HG03135 (cell line): ENCODE data around the gene DAP.
"Not testable (repeated sequence)": the region's sequence is repeated elsewhere in the genome, so short reads cannot be mapped to it uniquely, and the experiment has no call there.

ENCODE experiments used
- ATAC-seq: cut with Tn5 transposase; IDR thresholded peaks from one replicate; pipeline ENCODE4 v1.9.1; 2021; ENCODE audit warnings: mild to moderate bottlenecking, moderate library complexity; ENCODE audit not compliant: unreplicated experiment

The DAP gene, protein sequence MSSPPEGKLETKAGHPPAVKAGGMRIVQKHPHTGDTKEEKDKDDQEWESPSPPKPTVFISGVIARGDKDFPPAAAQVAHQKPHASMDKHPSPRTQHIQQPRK

DNA sequence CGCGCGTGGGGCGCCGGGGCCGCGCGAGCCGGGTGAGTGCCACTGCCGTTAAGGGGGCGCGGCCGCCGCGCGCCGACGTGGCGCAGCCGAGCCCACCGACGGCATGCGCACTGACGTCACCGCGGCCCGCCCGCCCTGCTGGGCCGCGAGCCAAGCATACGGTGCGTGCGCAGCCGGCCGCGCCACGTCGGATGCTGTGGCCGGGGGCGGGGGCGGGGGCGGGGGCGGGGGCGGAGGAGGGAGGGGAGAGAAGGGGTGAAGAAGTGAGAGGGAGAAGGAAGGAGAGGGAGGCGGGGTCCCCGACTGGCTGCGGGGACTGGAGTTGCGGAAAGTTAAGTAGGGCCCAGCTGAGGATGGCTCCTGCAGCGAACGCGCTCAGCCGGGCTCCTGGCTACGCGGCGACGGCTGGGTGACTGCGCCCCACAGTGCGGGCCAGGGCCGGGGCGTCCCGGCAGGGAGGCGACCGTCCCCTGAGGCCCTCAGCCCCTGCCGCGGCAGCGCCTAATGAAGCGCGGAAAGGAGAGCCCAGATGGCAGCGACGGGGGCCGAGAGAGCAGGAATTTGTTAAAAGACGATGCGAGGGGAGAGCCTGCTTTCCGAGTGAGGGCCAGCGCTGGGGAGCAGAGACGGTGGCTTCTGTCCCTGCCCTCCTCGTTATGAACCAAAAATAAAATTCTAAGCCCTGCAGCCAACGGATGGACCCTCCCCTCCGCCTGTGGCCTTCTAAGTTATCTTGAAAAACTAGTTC is at the start of gene DAP:
DAP (minus strand) TSS at position 50 of the 748 bp plus-strand sequence. CDS start 166 bp downstream, outside the sequence.
- ATAC-seq, result peak; percentile 76

DNA sequence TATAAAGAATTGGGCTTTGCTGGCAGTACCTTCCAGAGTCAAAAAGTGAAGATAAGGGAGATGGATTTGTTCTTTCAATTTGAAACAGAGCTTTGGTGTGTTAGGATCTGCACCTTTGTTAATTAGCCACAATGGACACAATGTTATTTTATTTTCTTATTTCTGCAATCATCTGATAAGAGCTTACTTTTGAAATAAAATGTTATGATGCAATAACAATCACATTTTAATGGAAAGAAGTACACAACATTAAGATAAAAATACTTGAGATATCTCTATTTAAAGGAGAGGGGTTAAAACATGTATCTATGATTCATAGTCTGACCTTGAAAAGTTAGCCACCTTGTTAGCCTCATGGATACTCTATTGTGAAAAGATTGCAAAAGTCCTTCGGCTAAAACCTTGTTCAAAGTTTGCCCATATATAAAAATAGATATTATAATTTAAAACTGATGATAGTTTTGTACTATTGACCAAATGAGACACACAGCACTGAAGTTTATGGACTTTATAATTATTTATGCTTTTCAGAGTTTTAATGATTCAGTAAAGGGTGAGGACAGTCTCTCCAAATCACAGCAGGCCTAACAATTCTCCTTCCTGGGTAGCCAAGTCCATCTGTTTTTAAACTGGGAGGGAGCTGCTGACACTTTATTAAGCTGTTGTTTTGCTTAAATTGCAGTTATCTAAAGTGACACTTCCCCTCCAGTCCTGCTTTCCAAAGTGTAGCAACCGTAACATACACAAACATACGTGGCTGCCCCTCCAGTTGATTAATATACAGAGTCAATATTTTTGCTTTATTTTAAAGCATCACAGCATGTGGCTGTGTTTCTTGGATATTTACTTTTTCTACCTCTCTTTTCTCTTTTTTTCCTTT is 47.6 kb upstream of the DAP start:
- no peak for ATAC-seq

DNA sequence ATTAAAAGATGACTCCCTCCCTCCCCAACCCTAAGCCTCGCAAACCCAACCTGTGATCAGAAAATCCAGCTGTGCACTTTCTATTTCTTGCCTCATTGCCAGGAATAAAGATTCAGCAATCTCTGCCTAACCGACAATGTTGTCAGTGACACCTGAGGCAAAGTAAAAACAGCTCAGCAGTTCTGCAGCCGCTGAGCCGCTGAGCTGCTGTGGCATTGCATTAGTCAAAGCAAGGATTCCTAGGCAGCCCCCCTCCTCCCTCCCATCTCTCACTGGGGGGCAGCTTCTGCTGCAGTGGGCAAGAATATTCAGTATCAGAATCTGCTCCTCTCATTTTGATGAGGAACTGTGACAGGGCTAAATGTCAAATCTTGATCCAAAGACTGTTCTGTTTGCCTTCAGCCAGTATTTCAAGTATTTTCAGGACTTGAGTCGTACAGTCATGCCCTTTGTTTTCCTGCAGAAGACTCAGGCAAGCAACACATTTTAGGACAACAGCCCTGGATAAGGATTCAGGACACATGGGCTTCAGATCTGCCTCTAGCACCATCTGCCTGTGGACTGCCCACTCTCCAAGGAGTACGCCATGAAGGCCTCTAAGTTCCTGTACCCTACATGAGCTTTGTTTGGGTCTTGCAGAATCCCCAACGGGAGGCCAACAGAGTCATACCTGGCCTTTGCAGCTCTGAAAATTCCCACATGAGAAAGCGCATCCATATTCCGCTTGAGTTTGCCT is 41.1 kb upstream of the DAP start:
- no peak for ATAC-seq

DNA sequence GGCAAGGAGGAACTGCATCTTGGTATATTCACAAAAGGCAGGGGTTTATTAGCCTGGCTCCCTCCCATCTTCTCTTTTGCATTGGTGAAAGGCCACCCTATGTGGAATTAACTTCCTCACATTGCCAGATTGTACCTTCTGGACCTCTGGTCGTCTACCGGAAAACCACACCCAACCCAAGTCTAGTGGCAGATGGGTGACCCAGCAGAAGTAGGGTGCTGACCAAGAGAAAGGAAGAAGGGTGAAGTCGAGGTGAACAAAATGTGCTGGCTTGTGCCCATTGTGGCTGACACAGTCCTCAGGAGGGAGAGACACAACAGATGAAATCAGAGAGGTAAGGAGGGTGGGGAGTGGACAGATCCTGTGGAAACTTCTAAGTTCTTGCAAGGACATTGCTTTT is 39.8 kb upstream of the DAP start:
- ATAC-seq, result no peak

DNA sequence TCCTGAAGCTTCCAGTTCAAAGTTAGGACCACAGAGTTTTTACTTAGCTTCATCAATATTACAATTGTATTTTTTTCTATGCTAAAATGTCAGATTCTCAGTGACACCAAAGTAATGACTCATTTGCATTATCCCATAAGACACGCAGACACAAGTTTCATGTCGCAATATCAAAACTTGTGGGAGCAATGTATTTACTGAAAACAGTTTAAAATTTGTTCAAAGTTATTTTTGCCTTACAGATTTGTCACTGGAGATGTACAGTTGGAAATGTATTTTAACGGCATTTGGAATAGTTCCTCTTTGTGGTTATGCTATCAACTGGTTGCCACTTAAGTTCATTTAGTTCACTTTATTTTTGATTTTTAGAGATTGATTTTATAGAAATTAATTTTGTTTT is 36.2 kb upstream of the DAP start:
- no peak for ATAC-seq

DNA sequence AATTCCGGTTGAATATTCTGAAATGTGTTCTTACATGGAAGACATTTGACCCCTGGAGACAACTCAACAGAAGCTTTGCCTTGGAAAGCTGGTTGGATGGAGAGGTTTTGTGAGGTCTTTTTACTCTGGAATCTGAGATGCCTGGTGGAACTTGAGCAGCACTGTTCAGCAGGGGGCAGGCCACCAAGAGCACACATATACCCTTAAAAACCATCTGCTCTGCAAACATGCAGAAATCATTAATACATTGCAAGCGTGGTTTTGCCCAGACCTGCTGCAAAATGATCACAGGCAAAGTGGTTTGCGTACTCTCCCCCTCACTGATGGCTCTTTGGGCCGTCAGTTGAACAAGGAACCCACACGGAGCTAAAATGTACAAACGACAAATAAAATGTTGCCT is 32.8 kb upstream of the DAP start:
- no peak for ATAC-seq

DNA sequence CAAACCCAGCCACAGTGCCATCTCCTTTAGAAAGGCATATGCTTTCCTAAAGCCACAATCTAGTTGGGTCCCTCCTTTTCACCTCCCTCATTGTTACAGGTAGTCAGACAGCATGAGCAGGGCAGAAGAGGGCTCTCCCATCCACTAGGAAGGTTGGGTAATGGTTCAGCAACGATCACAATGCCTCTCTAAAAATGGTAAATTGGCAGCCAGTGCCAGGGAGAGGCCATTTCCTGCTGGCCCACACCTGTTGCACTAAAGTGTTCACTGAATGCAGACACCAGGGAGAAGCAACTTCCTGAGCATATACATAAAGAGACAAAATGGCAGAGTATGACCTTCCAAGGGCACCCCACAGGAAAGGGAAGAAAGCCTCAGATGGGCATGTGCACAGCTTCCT is 31.3 kb upstream of the DAP start:
- ATAC-seq, result no peak

DNA sequence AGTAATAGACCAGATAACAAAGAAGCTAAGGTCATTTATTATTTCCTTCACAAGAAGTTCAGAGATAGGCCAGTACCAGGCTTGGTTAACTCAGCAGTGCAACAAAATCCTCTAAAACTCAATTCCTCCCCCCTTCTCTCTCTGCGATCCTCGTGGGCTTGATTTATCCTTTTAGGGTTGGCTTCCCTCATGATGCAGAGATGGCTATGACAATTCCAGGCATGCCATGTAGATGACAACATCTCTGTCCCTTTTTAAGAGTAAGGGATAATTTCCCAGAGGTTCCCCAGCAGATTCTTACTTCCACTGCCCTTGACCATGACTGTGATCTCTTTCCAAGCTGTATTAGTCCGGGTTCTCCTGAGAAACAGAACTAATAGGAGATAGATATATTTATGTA is 28.7 kb upstream of the DAP start:
- no peak for ATAC-seq

DNA sequence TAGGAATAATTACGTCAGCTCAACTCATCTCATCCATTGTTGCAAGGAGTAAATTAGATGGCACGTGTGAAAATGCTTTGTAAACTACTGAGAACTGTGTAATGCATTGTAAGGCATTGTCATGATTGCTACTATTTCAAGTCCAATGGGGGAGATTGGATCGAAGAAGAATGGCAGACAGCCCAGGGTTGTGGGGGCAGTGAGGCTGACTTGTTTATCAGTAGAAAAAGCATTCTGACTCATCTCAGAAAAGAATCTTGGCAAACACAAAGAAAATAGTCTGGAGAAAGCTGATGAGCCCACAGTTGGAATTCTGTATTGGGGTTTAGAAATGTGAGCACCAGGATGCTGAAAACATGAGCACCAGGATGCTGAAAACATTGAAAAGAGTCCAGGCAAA is 28.0 kb upstream of the DAP start:
- ATAC-seq, result no peak

DNA sequence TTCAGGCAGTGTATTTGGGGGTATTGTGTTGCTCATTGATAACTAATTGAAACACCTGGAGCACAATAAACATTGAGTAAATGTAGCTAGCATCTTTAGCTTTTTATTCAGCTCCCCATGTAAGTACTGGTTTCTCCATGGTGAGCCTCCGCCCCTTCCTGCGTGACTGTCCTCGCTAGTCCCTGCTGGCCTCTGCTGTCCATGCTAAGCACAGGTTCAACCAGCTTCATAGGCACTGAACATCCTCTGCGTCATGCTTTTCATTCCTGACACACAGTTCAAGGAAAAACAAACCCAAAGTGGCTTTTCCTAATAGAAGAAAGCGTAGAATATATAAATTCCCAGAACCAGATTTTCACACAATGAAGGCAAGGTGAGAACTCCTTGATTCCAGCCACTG is 27.3 kb upstream of the DAP start:
- no peak for ATAC-seq

DNA sequence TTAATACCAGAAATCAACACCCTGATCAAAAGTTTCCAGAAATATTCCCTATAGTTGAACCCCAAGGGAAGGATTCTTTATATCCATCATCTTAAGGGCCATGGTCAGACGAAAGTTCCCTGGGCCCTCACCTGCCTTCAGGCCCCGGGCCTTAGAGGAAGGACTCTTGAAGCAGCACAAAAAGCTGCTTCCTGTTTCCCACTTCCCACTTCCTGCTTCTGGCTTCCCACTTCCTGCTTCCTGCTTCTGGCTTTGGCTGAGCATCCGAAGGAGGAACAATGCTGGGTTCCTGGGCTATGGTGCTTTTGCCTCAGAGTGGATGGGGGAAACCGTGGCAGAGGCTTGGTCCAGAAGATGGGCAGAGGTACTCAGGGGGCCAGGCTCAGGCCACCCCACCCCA is 25.8 kb upstream of the DAP start:
- ATAC-seq, result no peak

DNA sequence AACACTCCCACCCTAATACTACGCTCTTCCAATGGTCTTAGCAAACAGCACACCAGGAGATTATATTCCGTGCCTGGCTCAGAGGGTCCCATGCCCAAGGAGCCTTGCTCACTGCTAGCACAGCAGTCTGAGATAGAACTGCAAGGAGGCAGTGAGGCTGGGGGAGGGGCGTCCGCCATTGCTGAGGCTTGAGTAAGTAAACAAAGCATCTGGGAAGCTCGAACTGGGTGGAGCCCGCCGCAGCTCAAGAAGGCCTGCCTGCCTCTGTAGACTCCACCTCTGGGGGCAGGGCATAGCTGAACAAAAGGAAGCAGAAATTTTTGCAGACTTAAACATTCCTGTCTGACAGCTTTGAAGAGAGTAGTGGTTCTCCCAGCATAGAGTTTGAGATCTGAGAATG is 19.2 kb upstream of the DAP start:
- ATAC-seq, result not testable (repeated sequence)

DNA sequence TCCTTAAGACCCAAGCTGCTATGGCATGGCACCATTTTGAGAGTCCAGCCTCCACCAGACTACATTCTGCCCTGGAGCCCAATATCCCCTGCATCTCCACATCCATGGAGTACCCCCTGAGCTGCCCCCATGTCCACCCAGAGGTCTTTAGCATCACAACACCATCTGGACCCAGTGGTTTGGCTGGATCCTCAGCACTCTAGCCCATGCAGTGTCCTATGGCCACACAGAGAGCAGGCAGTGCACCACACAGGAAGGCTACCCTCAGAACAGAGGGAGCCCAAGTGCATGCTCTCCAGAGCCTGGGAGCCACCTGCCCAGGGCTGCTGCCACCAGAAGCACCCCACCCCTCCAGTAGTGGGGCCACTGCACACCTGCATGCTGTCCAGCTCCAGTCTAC is 18.6 kb upstream of the DAP start:
- no peak for ATAC-seq

DNA sequence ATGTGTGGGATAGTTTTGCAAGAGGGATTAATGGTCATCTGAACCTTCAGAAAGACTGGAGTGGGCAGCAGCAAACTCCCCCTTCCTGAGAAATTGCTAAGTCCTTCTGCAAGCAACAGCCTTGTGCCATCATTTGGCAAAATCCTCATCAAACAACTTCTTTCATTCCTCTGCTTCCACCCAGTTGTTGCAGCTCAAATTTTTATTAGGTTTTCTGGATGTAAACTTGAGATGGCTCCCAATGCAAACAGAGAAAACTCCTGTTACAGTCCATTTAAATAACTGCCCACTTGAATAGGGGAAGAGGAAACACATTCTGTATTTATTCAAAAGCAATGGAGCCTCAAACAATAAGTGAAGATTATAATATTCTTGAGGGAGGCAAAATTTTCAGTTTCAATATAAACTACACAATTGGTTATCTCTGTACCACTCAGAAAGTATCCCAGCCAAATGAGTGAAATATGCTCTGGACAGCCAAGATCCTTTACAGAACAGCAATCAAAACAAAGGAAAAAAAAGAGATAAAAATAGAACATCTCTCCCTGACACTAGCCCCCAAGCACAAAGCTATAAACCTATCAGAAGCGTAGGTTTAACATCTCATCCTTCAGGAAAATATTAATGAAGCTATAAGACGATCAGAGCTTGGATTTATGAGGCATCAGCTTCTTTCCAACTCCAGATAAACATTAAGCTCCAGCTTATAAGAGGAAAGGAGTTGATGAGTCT is 17.3 kb upstream of the DAP start:
- ATAC-seq, result no peak

DNA sequence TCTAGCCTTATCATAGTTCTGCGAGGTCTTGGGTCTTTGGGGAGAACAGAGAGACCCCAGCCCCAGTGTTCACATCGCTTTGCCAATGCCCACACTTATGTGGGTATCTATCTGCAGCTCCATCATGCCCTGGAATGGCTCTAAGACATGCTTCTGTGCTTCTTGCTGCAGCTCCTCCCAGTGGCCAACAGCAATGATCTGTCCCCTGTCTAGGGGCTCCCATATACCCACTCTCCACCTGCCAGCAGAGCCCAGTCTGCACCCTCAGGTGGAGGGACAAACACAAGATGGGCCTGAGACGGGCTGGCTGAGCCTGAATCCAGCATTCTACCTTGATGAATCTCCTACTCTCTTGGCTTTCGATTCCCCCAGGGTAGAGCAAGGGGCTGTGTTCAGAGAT is 14.6 kb upstream of the DAP start:
- no peak for ATAC-seq

DNA sequence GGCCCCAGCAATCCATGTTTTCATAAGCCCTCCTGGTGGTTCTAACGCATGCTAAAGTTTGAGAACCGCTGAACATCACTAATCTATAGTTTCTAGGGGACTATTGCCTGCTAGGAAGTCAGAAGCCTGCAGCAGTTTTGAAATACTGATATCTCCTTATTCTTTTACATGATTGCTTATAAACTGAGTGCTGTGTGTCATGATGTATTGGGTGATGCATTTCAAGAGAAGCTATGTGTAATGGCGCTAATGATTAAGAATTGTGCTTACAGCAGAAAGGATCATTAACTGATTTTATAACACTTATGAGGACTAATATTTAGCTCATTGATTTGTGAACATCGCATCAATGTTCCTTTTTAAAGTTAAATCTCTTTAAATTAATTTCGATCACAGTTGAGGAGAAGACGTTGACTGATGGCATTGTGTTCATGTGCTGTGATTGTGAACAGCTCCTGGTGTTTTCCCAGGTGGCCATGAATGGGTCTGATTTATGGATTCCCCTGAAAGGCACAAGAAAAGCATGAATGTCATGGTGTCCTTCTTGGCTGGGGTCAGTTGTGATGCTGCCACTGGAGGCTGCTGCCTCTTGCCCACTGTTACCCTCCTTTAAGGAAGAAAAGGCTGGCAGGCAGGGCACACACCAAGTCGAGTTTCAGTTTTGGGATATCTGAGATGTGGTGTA is 12.0 kb upstream of the DAP start:
- ATAC-seq, result no peak

DNA sequence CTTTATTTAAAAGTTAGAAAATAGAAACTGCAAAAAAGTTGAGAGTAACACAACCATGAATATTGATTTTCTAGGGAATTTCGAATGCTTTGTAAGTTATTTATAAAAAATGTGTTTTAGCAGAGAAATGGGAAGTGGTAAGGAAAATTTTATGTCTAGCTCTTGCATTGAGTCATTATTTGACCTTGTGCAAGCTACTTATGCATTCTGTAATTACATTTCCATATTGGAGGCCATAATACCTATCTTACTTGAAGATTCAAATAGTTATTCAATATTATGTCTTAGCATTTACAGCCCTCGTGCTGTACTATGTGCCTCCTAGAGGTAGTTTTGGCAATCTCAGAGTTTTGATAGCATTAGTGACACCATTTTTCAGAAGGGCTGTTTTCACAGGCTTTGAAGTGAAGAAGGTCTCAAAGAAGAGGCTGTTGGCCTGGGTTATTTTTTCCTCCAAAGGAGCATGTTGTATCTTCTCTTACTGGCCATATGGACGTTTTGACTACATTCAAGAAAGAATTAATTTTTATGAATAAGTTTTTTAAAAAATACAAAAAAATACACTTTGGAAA is 7.4 kb upstream of the DAP start:
- ATAC-seq, result no peak

DNA sequence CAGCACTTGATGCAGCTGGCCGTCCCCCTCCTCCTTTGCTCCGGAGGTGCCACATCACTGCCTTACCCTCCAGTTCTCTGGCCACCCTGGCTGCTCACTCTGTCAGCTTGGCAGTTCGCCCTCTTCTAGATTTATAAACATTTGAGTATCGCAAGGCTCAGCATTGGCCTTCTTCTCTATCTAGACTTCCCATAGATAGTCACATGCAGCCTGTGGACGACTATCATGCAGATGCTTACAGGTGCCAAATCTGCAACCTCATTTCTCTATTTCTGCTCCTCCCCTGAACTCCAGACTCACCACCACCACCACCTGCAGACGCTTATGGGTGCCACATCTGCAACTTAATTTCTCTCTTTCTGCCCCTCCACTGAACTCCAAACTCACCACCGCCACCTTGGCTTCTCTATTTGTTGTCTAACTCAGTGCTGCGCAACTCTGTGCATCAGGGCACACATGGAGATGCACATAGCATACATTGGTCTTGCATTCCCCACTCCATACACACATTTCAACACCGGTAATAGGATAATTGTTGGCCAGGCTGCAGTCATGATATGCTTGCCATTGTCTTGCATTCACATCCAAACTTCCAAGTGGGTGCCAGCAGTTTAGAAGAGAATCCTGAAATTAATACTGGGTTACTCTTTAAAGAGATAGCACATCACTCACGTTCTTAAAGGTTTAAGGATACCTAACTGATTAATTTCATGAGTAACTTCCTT is 1.9 kb upstream of the DAP start:
- ATAC-seq, result no peak
